D721Med (cell line): ENCODE data around the gene UBXN4.

ENCODE experiments used
- DNase-seq: peaks from one replicate; pipeline ENCODE4 v3.0.0; 2011; ENCODE audit warnings: low spot score; ENCODE audit not compliant: insufficient read length
- FAIRE-seq: peaks from 2 replicates; lab custom pipeline; 2011; peaks lifted over from hg19 to GRCh38; lab: Jason Lieb, UNC
- TF ChIP-seq, protein P1 (sequence below): IDR thresholded peaks from 2 replicates; pipeline ENCODE4 v1.5.1; 2012; ENCODE audit warnings: mild to moderate bottlenecking, control low read depth; ENCODE audit not compliant: insufficient read depth; ENCODE audit errors: missing control alignments

The UBXN4 gene

DNA sequence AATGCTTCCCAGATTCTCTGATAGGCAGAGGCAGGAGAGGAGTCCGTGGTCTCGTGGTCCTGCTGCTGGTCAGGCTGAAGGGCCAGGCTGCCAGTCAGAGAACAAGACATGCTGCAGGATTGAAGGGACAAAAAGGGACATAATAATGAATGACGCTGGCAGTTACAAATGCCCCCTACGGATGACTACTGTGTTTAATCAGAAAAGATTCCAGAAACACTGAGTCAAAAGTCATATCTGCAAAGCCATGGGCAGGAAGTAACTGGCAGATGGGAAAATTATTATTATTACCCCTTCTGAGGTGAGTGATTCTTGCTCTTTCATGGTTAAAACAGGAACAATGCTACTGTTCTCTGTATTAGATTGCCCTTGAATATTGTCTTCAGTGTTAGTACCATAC, 76.3 kb downstream of the UBXN4 start:
- no peak for FAIRE-seq
- TF ChIP-seq, protein P1, sequence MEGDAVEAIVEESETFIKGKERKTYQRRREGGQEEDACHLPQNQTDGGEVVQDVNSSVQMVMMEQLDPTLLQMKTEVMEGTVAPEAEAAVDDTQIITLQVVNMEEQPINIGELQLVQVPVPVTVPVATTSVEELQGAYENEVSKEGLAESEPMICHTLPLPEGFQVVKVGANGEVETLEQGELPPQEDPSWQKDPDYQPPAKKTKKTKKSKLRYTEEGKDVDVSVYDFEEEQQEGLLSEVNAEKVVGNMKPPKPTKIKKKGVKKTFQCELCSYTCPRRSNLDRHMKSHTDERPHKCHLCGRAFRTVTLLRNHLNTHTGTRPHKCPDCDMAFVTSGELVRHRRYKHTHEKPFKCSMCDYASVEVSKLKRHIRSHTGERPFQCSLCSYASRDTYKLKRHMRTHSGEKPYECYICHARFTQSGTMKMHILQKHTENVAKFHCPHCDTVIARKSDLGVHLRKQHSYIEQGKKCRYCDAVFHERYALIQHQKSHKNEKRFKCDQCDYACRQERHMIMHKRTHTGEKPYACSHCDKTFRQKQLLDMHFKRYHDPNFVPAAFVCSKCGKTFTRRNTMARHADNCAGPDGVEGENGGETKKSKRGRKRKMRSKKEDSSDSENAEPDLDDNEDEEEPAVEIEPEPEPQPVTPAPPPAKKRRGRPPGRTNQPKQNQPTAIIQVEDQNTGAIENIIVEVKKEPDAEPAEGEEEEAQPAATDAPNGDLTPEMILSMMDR = no peak
- DNase-seq = no peak

DNA sequence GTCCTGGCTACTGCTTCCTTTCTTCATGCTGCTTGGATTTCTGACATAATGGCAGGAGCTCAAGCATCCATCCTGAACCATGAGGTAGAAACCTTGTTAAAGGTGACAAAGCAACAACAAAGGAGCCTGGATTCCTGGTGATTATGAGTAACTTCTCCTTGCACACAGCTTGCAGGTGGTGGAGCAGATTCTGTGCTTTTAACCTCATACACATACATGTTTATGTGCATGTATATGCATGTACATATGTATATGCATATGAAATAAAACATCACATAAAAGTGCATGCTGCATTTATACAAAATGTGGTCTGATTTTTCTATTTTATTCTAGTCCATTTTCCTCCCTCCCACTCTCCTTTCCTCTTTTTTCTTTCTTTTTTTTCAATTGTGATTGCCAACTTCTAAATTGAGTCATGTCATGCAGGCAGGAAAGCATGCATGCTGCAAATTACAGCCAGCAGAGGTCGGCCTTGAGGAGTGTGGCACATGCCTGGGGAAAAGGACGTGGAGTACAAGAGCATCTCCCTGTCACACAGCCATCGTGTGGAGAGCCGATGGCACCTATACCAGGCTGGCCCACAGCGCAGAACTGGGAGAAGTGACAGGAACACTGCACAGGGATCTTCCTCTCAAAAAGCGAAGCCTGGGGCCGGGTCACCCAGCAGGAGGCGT, 77.4 kb downstream of the UBXN4 start:
- no peak for DNase-seq
- no peak for FAIRE-seq
- TF ChIP-seq, protein P1 = peak; percentile 38

DNA sequence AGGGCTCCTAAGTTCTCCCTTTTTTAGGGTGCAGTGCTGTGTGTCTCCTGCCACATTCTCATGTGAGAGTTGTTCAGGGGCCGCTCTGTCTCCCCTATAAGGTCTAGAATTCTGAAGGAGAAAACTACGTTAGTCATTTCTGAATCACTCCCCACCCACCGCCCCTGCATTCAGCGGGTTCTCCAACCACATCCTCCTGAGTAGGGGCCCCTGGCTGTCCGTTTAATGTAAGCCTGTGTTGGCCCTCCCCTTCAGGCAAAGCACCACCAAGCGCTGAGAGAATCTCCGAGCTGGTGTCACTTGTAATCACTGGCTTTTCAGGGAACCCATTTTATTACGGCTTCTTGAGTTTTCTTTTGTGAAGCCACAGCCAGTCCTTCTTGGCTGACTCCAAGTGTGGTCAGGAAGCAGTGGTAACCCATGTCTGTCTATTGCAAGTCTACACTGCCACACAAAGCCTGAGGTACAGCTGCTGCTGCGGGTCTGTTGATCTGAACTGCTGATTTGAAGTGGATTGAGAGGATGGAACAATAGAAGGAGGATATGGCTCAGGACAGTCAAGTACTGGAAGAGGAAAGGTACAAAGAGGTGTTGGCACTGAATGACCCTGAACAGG, 78.5 kb downstream of the UBXN4 start:
- DNase-seq (no peak), FAIRE-seq (no peak)
- TF ChIP-seq, protein P1 = no peak

DNA sequence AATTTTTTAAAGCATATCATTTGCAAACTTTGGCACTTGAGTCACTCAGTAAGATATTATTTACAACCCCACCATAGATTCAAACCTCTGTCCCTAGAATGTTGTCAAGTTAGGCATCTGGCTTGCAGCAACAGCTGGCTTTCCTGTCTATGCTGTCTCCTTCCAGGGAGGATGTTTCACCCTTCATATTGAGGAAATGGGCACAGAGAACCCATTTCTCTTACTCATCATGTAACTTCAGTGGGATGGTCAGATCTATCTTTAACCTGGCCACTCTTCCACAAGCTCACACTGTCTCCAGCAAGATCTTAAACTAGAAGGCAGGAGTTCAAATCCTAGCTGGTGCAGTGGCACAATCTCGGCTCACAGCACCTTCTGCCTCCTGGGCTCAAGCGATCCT, 79.5 kb downstream of the UBXN4 start:
- DNase-seq (no peak), FAIRE-seq (no peak)
- TF ChIP-seq, protein P1 = no peak

DNA sequence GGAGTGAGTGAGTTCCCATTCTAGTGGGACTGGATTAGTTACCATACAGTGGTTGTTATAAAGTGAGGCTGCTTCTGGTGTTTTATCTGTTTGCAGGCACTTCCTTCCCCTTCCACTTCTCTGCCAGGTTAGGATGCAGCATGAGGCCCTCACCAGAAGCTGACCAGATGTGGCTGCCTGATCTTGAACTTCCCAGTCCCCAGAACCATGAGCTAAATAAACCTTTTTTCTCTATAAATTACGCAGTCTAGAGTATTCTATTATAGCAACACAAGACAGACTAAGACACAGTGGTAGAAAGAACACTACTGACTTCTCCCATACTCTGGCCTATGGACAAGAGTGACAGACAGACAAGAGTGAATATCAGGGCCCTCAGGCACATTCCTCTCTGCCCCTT, 81.2 kb downstream of the UBXN4 start:
- FAIRE-seq (no peak), DNase-seq (no peak)
- TF ChIP-seq, protein P1 = no peak

DNA sequence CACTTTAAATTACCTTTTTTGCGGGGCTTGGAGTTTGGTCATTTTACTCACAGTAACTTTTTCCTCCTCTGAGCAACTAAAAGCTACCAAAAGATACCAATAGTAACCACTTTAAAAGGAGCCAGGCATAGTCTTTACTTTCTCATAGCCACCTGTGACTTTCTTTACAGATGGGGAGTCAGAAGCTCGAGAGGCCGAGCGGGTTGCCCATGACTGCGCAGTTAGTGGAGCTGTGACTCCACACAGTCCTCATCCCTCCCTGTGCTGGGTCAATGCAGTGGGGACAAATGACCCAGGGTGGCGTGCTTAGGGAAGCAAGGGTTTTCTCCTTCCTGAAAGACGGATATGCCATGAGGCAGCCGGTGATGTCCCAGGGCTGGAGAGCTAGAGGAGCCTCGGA, 83.5 kb downstream of the UBXN4 start:
- no peak for FAIRE-seq
- no peak for DNase-seq
- TF ChIP-seq, protein P1 = no peak

DNA sequence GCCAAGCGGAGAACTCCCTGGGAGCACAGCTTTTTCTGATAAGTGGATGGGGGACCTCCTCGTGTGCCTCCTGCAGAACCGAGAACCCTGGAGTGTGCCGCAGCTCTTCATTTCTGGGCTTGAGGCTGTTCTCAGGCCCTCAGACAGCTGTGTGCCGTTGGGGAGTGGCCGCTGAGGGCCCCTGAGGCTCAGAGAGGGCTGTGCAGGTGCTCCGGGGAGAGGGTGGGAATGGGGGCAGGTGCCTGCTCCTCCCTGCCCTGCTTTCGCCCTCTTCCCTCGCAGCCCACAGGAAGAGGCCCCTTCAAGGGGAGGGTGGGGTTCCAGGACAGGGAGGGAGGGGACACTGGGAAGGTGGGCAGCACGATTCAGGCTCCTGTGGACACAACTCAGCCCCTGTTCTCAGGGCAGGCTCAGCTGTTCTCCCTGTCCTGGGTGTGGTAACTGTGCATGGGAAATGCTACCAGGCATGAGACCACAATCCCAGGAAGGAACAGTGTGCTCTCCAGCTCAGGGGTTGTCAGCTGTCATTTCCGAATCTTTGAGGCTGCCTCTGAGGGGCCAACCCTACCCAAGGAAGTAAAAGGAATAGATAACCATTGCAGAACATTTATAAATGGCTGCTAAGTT, 84.0 kb downstream of the UBXN4 start:
- FAIRE-seq = no peak
- TF ChIP-seq, protein P1 = no peak
- DNase-seq = no peak
